ENCODE results near the gene CIAO2B. TPM values are rescaled to one million over a fixed set of nuclear protein-coding genes. Genes with fewer than 3 reads are reported as not detected.
"Not testable (repeated sequence)": the region's sequence is repeated elsewhere in the genome, so short reads cannot be mapped to it uniquely, and the experiment has no call there.

The CIAO2B gene
- total RNA-seq, 1 donor from 2014 or later, result 101 TPM

GRCh38 chr16:66955363-66956153 lies 21.4 kb upstream of the CIAO2B start:
- not testable (repeated sequence) for DNase-seq

GRCh38 chr16:66954097-66954659 lies 20.0 kb upstream of the CIAO2B start:
- DNase-seq, result peak; percentile 89

- no peak for DNase-seq
Measured at GRCh38 chr16:66953462-66954096, 19.4 kb upstream of the CIAO2B start.

- DNase-seq, result no peak
Measured at GRCh38 chr16:66952430-66953110, 18.4 kb upstream of the CIAO2B start.

GRCh38 chr16:66950971-66951790 lies 17.0 kb upstream of the CIAO2B start:
- no peak for DNase-seq

- no peak for DNase-seq
Measured at GRCh38 chr16:66950437-66950836, 16.2 kb upstream of the CIAO2B start.

GRCh38 chr16:66949472-66949871 lies 15.3 kb upstream of the CIAO2B start:
- DNase-seq, result no peak

- DNase-seq, result no peak
Measured at GRCh38 chr16:66948837-66949225, 14.6 kb upstream of the CIAO2B start.

GRCh38 chr16:66948134-66948836 lies 14.1 kb upstream of the CIAO2B start:
- DNase-seq, result no peak

GRCh38 chr16:66947302-66948065 lies 13.3 kb upstream of the CIAO2B start:
- DNase-seq, result peak; percentile 93

- no peak for DNase-seq
Measured at GRCh38 chr16:66946974-66947301, 12.7 kb upstream of the CIAO2B start.

- no peak for DNase-seq
Measured at GRCh38 chr16:66946541-66946940, 12.3 kb upstream of the CIAO2B start.

GRCh38 chr16:66945939-66946338 lies 11.7 kb upstream of the CIAO2B start:
- no peak for DNase-seq

GRCh38 chr16:66944971-66945370 lies 10.8 kb upstream of the CIAO2B start:
- DNase-seq, result not testable (repeated sequence)

- DNase-seq, result no peak
Measured at GRCh38 chr16:66944054-66944441, 9.8 kb upstream of the CIAO2B start.

- no peak for DNase-seq
Measured at GRCh38 chr16:66943426-66944053, 9.3 kb upstream of the CIAO2B start.

GRCh38 chr16:66942981-66943380 lies 8.8 kb upstream of the CIAO2B start:
- DNase-seq, result no peak

- no peak for DNase-seq
Measured at GRCh38 chr16:66940236-66940635, 6.0 kb upstream of the CIAO2B start.

GRCh38 chr16:66939366-66939765 lies 5.2 kb upstream of the CIAO2B start:
- DNase-seq, result no peak

GRCh38 chr16:66937725-66938337 lies 3.6 kb upstream of the CIAO2B start:
- no peak for DNase-seq
